SIG-M5 treated with dmso at 0.1 percent for 504 hours (cell line): ENCODE results near the gene PRKCZ.

Experiments
- DNase-seq: peaks from one replicate; lab custom pipeline; 2025; ENCODE audit not compliant: unreplicated experiment; lab: John Stamatoyannopoulos, UW

Gene PRKCZ

DNA sequence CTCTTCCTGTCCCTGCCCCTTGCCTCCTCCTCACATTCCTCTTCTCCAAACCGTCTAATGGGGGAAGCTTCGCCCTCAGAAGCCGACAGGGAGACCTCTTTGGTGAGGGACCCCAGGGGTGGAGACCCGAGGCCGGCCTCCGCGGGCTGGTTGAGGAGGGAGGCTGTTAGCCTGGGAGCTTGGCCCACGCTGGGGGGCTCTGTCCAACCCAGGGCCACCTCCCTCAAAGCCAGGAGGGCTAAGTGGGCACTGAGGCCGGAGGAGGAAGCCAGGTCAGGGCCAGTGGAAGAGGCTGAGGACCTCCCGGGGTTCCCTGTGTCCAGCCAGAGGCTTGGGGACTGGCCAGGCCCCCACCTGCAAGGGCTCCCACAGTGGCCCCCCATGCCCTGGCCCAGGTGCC, 25.8 kb upstream of the PRKCZ start:
- DNase-seq, result no peak

GRCh38 chr1:2024887-2025286, 25.3 kb upstream of the PRKCZ start:
- DNase-seq, result no peak

GRCh38 chr1:2025491-2025981, 24.7 kb upstream of the PRKCZ start:
- peak; percentile 50 for DNase-seq

GRCh38 chr1:2027961-2028583, 22.1 kb upstream of the PRKCZ start:
- no peak for DNase-seq

DNA sequence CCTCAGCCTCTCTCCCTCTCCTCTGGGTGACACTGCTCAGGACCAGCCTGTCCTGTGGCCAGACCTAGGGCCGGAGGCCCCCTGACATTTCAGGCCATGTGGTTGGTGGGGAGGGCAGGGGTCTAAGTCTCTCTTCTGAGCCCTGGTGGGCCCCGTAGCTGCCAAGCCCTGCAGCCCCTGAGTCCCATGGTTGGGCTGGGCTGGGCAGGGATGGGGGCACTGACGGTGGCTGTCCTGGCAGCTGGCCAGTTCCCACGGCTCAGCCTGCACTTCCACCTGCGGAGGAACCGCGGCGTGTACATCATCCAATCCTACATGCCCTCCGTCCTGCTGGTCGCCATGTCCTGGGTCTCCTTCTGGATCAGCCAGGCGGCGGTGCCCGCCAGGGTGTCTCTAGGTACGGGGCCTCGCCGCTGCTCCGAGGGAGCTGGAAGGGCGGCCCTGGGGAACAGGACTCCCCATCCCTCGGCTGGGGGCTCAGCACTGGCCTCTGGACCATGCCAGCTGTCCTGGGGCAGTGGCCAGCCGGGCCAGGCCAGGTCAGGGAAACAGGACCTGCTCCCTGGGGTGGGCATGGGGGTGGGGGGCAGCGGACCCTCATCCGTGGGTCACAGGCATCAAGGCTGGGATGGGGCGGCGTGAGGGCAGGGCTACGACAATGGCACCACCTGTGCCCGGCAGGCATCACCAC, 21.2 kb upstream of the PRKCZ start:
- no peak for DNase-seq

- no peak for DNase-seq
Observed at GRCh38 chr1:2029561-2029960, 20.6 kb upstream of the PRKCZ start.

GRCh38 chr1:2030076-2030871, 19.9 kb upstream of the PRKCZ start:
- DNase-seq, result no peak

DNA sequence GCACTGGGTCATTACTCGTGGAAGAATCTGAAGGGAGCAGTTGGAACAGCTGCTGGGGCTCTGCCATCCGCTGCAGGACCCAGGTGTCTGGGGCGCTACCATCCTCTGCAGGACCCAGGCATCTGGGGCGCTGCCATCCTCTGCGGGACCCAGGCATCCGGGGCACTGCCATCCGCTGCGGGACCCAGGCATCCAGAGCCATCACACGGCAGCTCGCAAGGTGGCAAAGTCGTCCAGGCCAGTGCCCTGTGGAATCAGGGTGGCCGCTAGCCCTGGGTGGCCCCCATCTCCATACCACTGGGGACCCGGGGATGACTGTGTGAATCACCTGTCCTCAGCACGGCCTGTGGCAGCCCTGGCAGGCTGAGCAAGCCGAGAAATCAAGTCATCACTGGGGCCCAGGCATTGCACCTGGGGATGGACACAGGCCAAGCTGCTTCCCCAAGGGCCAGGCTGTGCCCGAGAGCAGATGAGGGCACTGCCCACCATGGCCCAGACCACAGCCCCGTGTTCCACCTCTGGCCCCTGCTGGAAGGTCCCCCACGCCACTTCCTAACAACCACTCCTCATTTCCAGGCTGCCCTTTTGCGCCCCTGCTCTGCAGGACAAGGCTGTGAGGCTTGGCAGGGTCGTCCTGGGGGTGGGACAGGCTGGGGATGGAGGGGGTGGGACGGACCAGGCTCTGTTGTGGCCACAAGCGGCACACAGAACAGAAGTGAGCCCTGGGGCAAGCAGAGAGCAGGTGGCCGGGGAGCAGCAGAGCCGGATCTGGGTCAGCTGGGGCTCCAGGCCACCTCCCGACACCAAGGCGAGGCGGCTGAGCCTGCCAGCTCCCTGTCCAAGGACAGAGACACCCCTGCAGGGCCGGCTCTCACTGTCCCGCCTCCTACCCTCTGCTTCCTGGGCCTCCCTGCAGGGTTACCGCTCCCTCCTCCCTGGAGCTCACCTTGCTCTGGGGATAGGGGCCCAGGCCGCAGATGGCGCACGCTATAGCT, 18.4 kb upstream of the PRKCZ start:
- no peak for DNase-seq

GRCh38 chr1:2032737-2033136, 17.5 kb upstream of the PRKCZ start:
- DNase-seq, result no peak

GRCh38 chr1:2033165-2033564, 17.0 kb upstream of the PRKCZ start:
- DNase-seq, result no peak

- no peak for DNase-seq
Observed at GRCh38 chr1:2036287-2036686, 13.9 kb upstream of the PRKCZ start.

DNA sequence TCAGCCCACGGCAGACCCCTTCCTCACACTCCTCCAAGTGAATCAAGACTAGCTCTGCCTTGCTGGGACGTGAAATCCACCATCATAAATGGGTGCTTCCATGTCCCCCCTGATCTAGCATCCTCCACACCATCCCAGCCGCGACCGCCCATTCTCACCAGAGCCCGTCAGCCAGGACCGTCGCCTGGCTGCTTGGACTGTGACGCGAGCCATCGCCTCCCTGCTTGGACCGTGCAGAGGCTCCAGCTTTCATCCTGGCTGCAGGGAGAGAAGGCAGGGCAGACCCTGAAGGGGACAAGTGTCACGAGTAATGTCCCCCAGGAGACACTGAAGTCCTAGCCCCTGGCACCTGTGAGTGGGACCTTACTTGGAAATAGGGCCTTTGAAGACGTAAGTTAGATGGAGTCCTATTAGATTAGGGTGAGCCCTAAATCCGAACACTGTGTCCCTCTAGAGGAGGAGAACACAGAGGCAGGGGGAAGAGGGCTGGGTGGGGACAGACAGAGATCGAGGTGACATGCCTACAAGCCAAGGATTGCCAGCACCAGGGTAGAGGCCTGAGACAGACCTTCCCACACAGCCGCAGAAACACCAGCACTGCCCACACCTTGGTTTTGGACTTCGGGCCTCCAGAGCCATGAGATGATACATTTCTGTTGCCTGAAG, 12.8 kb upstream of the PRKCZ start:
- no peak for DNase-seq

- no peak for DNase-seq
Observed at GRCh38 chr1:2038229-2038628, 12.0 kb upstream of the PRKCZ start.

GRCh38 chr1:2039251-2039650, 11.0 kb upstream of the PRKCZ start:
- DNase-seq, result no peak

- no peak for DNase-seq
Observed at GRCh38 chr1:2041305-2041704, 8.9 kb upstream of the PRKCZ start.

- DNase-seq, result no peak
Observed at GRCh38 chr1:2041887-2042286, 8.3 kb upstream of the PRKCZ start.

DNA sequence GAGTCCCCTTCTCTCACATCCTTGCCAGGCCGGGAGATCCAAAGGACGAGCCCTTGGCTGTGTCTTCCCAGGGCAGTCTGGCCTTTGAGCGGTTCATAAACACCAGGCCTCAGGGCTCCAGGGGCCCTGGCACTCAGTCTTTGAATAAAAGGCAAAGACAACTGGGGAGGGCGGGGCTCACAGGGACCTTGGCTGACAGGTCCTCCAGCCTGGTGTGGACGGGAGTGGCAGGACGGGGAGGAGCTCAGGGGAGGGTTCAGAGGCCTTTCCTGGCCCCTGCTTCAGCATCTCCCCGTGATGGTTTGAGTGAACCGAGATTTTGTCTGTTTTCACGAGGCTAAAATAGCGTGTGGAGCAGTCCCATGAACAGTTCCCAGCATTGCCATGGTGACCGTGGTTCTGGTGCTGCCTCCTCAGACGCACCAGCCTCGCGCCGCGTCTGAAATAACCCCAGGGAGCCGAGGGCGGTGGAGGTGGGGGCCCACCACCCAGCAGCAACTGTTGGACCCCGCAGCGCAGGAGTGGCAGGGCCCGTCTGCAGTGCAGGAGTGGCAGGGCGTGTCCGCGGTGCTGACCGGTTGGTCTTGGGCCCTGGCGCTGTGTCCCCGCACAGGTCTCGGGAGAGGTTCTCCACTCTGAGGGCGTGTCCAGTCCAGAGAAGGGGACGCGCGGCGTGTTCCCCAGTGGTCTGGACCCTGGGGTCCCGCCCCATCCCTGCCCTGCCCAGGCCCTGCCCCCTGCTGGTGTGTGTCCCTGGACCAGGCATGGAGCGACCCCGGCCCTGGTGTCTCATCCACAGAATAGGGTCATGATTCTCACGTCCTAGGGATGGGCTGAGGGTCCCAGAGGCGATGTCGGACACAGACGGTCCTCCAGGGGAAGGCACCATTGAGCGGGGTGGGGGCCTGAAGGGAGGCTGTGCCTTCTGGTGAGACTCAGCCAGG, 7.1 kb upstream of the PRKCZ start:
- no peak for DNase-seq

DNA sequence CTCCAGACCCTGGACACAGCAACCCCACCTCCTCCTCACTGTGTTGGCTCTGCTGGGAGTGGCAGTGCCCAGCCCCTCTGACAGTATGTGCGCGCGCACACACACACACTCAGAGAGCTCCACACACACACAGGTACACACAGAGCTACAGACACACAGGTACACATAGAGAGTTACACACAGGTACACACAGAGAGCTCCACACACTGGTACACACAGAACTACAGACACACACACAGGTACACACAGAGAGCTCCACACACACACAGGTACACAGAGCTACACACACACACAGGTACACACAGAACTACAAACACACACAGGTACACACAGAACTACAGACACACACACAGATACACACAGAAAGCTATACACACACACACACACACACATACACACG, 6.3 kb upstream of the PRKCZ start:
- no peak for DNase-seq
